Measurements from ENCODE around the gene CYP4B1.

Gene CYP4B1

DNA sequence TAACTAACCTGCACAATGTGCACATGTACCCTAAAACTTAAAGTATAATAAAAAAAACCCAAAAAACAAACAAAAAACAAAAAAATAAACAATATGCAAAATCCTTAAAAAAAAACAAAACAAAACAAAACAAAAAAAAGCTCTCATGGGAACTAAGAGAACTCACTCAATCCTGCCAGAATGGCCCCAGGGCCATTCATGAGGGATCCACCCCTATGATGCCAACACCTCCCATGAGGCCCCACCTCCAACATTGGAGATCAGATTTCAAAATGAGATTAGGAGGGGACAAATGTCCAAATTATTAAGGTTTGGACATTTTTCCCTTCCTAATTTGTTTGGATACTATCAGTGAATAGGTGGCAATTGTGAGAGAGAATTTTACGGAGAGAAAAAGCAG, 10.2 kb downstream of the CYP4B1 start:
- no peak for TF ChIP-seq EZH2 (IDR thresholded peaks at IDR 0.05; ENCODE audit: borderline replicate concordance, low read length)
- TF ChIP-seq, protein P1, sequence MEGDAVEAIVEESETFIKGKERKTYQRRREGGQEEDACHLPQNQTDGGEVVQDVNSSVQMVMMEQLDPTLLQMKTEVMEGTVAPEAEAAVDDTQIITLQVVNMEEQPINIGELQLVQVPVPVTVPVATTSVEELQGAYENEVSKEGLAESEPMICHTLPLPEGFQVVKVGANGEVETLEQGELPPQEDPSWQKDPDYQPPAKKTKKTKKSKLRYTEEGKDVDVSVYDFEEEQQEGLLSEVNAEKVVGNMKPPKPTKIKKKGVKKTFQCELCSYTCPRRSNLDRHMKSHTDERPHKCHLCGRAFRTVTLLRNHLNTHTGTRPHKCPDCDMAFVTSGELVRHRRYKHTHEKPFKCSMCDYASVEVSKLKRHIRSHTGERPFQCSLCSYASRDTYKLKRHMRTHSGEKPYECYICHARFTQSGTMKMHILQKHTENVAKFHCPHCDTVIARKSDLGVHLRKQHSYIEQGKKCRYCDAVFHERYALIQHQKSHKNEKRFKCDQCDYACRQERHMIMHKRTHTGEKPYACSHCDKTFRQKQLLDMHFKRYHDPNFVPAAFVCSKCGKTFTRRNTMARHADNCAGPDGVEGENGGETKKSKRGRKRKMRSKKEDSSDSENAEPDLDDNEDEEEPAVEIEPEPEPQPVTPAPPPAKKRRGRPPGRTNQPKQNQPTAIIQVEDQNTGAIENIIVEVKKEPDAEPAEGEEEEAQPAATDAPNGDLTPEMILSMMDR (IDR thresholded peaks at IDR 0.05; ENCODE audit: low read length), result no peak
- H3K9me3 ChIP-seq (ENCODE audit: low read length), result no peaks in the 10 kb centered on the region
- H3F3A ChIP-seq (ENCODE audit: insufficient read depth, low read length), result no peaks in the 10 kb centered on the region
- no peak overlapping the region for H3K9ac ChIP-seq (ENCODE audit: low read length)
- no peak overlapping the region for H3K27ac ChIP-seq (ENCODE audit: low read depth, low read length, poor library complexity, severe bottlenecking)
- H3K9me2 ChIP-seq (ENCODE audit: low read depth, low read length), result no peaks in the 10 kb centered on the region
- H3K36me3 ChIP-seq (ENCODE audit: insufficient read depth, low read length), result no peaks in the 10 kb centered on the region
- H3K27me3 ChIP-seq (ENCODE audit: insufficient read depth, low read length), result no peaks in the 10 kb centered on the region
- H3K4me1 ChIP-seq (ENCODE audit: insufficient read depth, low read length, severe bottlenecking), result no peaks in the 10 kb centered on the region
- H3K4me2 ChIP-seq (ENCODE audit: low read length), result no peak overlapping the region
- no peaks in the 10 kb centered on the region for H3K79me2 ChIP-seq (ENCODE audit: insufficient read depth, low read length)
- H3K4me3 ChIP-seq (ENCODE audit: low read depth, low read length, poor library complexity, severe bottlenecking), result no peak overlapping the region
- H2AFZ ChIP-seq (ENCODE audit: low read length), result no peak overlapping the region
- no peaks in the 10 kb centered on the region for H4K20me1 ChIP-seq (ENCODE audit: insufficient read depth, low read length)

DNA sequence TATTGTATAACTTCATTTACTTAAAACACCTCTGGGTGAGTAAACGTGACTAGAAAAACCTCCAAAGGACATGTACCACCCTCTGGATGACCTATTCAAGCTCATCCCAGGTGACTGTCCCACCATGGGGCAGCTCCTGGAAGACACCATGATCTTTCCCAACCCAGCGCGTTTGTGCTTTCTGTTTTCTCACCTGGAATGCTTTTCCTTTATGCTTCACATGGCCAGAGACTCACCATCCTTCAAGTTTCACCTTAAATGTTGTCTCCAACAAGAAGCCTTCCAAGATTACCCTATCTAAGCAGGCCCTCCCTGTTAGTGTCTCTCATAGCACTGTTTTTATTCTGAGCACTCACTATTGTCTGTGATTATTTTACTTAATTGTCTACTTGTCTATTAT, 11.1 kb downstream of the CYP4B1 start:
- Histone ChIP-seq H3K27me3 (ENCODE audit: insufficient read depth, low read length) (no peaks in the 10 kb centered on the region), H3K9ac (ENCODE audit: low read length) (no peak overlapping the region), H3K27ac (ENCODE audit: low read depth, low read length, poor library complexity, severe bottlenecking) (no peak overlapping the region), H3K79me2 (ENCODE audit: insufficient read depth, low read length) (no peaks in the 10 kb centered on the region), H2AFZ (ENCODE audit: low read length) (no peak overlapping the region), H3F3A (ENCODE audit: insufficient read depth, low read length) (no peaks in the 10 kb centered on the region), H3K36me3 (ENCODE audit: insufficient read depth, low read length) (no peaks in the 10 kb centered on the region), H3K4me2 (ENCODE audit: low read length) (no peak overlapping the region), H3K9me3 (ENCODE audit: low read length) (no peaks in the 10 kb centered on the region), H3K9me2 (ENCODE audit: low read depth, low read length) (no peaks in the 10 kb centered on the region), H4K20me1 (ENCODE audit: insufficient read depth, low read length) (no peaks in the 10 kb centered on the region), H3K4me3 (ENCODE audit: low read depth, low read length, poor library complexity, severe bottlenecking) (no peak overlapping the region), H3K4me1 (ENCODE audit: insufficient read depth, low read length, severe bottlenecking) (no peaks in the 10 kb centered on the region)
- TF ChIP-seq, protein P1 (IDR thresholded peaks at IDR 0.05; ENCODE audit: low read length), result no peak
- no peak for TF ChIP-seq EZH2 (IDR thresholded peaks at IDR 0.05; ENCODE audit: borderline replicate concordance, low read length)

DNA sequence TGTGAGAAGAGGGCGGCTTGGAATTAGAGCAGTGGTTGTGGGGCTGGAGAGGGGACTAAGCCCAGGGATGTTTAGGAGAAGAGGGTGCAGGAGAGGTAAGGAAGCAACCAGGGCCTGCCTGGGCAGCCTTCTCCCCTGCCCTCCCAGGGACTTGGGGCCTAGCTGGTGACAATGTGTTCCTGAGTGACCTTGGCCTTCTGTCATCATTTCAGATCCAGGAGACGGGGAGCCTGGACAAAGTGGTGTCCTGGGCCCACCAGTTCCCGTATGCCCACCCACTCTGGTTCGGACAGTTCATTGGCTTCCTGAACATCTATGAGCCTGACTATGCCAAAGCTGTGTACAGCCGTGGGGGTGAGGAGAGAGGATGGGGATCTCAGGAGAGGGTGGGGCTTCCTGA, 11.8 kb downstream of the CYP4B1 start:
- Histone ChIP-seq H3K36me3 (ENCODE audit: insufficient read depth, low read length) (no peaks in the 10 kb centered on the region), H3K9ac (ENCODE audit: low read length) (no peak overlapping the region), H3K4me2 (ENCODE audit: low read length) (no peak overlapping the region), H3K4me3 (ENCODE audit: low read depth, low read length, poor library complexity, severe bottlenecking) (no peak overlapping the region), H3K4me1 (ENCODE audit: insufficient read depth, low read length, severe bottlenecking) (no peaks in the 10 kb centered on the region), H3K27ac (ENCODE audit: low read depth, low read length, poor library complexity, severe bottlenecking) (no peak overlapping the region), H3K27me3 (ENCODE audit: insufficient read depth, low read length) (no peaks in the 10 kb centered on the region), H3K9me3 (ENCODE audit: low read length) (no peaks in the 10 kb centered on the region), H3F3A (ENCODE audit: insufficient read depth, low read length) (no peaks in the 10 kb centered on the region), H3K9me2 (ENCODE audit: low read depth, low read length) (no peaks in the 10 kb centered on the region), H4K20me1 (ENCODE audit: insufficient read depth, low read length) (no peaks in the 10 kb centered on the region), H2AFZ (ENCODE audit: low read length) (no peak overlapping the region), H3K79me2 (ENCODE audit: insufficient read depth, low read length) (no peaks in the 10 kb centered on the region)
- no peak for TF ChIP-seq EZH2 (IDR thresholded peaks at IDR 0.05; ENCODE audit: borderline replicate concordance, low read length)
- TF ChIP-seq, protein P1 (IDR thresholded peaks at IDR 0.05; ENCODE audit: low read length), result no peak

All from OCI-LY1 (cell line).